HepG2 (cell line): Measurements from ENCODE around the gene DPEP3. TPM values are rescaled to one million over a fixed set of nuclear protein-coding genes. Genes with fewer than 3 reads are reported as not detected.

Experiments used
- HNF4G ChIP-seq, 2 experiments: sonication (generic) in 1 of 2; formaldehyde crosslinking in 1 of 2; IDR thresholded peaks; 2 replicates each; pipeline versions ENCODE4 v1.4.0 to v1.6.1; 2011 to 2020; ENCODE audit warnings: borderline replicate concordance in 2 of 2, low read depth in 2 of 2, mild to moderate bottlenecking in 2 of 2, low read length in 1 of 2, missing genetic modification reagents in 1 of 2, moderate library complexity in 1 of 2
- ISX ChIP-seq: sonication (generic); formaldehyde crosslinking; conservative IDR thresholded peaks from 2 replicates; pipeline ENCODE4 v1.5.0; 2020; ENCODE audit warnings: missing genetic modification reagents
- NFE2L2 ChIP-seq: fragments of 150-350 bp; IDR thresholded peaks from 2 replicates; pipeline ENCODE4 v1.6.1; 2014; ENCODE audit warnings: low read length
- PAF1 ChIP-seq: IDR thresholded peaks from 2 replicates; pipeline ENCODE4 v1.6.1; 2016; ENCODE audit warnings: missing genetic modification reagents, missing compliant biosample characterization
- SIX1 ChIP-seq: sonication (generic); formaldehyde crosslinking; IDR thresholded peaks from 2 replicates; pipeline ENCODE4 v1.4.0; 2020; ENCODE audit warnings: missing genetic modification reagents, borderline replicate concordance
- ZNF10 ChIP-seq: sonication (generic); formaldehyde crosslinking; IDR thresholded peaks from 2 replicates; pipeline ENCODE4 v1.4.0; 2020; ENCODE audit warnings: mild to moderate bottlenecking, low read depth, missing genetic modification reagents, borderline replicate concordance
- ZNF256 ChIP-seq: sonication (generic); formaldehyde crosslinking; conservative IDR thresholded peaks from 2 replicates; pipeline ENCODE4 v1.4.0; 2020; ENCODE audit warnings: missing genetic modification reagents
- ZNF629 ChIP-seq: sonication (generic); formaldehyde crosslinking; conservative IDR thresholded peaks from 2 replicates; pipeline ENCODE4 v1.5.0; 2020; ENCODE audit warnings: missing genetic modification reagents
- polyA plus RNA-seq, 8 experiments: library from polyadenylated mRNA; depleted of rRNA in 3 of 8; stranded (reverse) in 7 of 8; unstranded in 1 of 8; fragments of >200 nt; fragmentation: Illumina TruSeq in 4 of 8; extraction: Trizol in 4 of 8; gene quantifications; 2 replicates each; pipeline versions ENCODE4 v1.2.1 to v1.2.3, GENCODE V29; 2011 to 2016; ENCODE audit warnings: low read depth in 4 of 8, missing spikeins in 1 of 8, mixed read lengths in 1 of 8; ENCODE audit not compliant: insufficient read depth in 1 of 8
- total RNA-seq, 5 experiments: library from RNA; depleted of rRNA; stranded (reverse); fragments of >200 nt; fragmentation: Illumina TruSeq; extraction: Trizol; gene quantifications; 2 replicates each; pipeline ENCODE4 v1.2.3, GENCODE V29; 2016; ENCODE audit warnings: low read depth in 1 of 5
- TF ChIP-seq, protein P1 (sequence below): sonication (generic); formaldehyde crosslinking; IDR thresholded peaks from 2 replicates; pipeline ENCODE4 v1.5.1; 2020; ENCODE audit warnings: mild to moderate bottlenecking, missing genetic modification reagents, moderate library complexity
- TF ChIP-seq, protein P2 (sequence below): sonication (generic); formaldehyde crosslinking; IDR thresholded peaks from 2 replicates; pipeline ENCODE4 v1.8.0; 2022; ENCODE audit warnings: mild to moderate bottlenecking, missing genetic modification reagents
- TF ChIP-seq, protein P3 (sequence below): sonication (generic); formaldehyde crosslinking; IDR thresholded peaks from 2 replicates; pipeline ENCODE4 v1.4.0; 2020; ENCODE audit warnings: missing genetic modification reagents, mild to moderate bottlenecking, borderline replicate concordance

The DPEP3 gene
- total and polyA plus RNA-seq, 2 of the 13 experiments (the other 11 are each of a cell fraction or from before 2014, with no cell fraction given): not detected

DNA sequence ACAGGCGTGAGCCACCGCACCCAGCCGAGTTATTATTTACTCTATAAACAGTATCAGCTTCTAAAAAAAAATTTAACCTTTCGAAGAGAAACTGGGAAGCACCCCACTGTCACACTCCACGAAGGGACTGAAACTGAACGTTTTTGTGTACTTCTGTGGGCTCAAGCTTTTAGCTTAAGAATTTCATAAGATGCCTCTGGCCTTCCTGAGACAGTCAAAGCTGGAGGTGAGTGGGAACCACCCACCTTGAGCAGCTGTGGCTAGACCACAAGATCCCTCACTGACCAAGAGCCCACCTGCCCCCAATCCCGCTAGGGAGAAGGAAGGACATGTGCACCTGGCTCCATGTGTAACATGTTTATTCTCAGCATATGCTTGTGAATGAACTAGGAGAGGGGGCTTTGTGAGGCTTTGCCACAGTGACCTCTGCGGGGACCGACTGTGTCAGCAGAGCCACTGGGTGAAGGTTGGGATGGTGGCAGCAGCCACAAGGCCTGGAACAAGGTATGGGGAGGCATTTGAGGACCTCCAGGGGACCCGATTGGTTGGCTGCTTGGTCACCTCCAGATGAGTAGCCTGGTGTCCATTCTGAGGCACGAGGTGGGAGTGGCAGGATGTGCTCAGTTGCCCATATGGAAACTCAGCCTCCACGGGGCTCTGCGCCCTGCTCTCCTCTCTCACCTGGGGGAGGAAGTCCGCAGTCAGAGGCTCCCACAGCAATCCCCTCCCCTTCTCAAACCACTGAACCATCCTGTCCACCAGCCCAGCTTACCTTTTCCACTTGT lies 4.8 kb downstream of the DPEP3 start (continued):
- TF ChIP-seq, protein P1, sequence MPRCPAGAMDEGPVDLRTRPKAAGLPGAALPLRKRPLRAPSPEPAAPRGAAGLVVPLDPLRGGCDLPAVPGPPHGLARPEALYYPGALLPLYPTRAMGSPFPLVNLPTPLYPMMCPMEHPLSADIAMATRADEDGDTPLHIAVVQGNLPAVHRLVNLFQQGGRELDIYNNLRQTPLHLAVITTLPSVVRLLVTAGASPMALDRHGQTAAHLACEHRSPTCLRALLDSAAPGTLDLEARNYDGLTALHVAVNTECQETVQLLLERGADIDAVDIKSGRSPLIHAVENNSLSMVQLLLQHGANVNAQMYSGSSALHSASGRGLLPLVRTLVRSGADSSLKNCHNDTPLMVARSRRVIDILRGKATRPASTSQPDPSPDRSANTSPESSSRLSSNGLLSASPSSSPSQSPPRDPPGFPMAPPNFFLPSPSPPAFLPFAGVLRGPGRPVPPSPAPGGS (CRISPR knock-in tag): 0 out of 2 replicates have a peak, but pooled peaks have one; percentile 19
- TF ChIP-seq PAF1 (CRISPR knock-in tag): no peak
- TF ChIP-seq ZNF10 (CRISPR knock-in tag): no peak
- TF ChIP-seq, protein P2, sequence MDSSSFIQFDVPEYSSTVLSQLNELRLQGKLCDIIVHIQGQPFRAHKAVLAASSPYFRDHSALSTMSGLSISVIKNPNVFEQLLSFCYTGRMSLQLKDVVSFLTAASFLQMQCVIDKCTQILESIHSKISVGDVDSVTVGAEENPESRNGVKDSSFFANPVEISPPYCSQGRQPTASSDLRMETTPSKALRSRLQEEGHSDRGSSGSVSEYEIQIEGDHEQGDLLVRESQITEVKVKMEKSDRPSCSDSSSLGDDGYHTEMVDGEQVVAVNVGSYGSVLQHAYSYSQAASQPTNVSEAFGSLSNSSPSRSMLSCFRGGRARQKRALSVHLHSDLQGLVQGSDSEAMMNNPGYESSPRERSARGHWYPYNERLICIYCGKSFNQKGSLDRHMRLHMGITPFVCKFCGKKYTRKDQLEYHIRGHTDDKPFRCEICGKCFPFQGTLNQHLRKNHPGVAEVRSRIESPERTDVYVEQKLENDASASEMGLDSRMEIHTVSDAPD (CRISPR knock-in tag): no peak
- no peak for TF ChIP-seq ISX
- no peak for TF ChIP-seq HNF4G (IDR thresholded peaks at IDR 0.05; ENCODE audit: borderline replicate concordance, low read depth, low read length)
- TF ChIP-seq HNF4G (CRISPR knock-in tag; IDR thresholded peaks at IDR 0.05; ENCODE audit: borderline replicate concordance, low read depth): no peak
- TF ChIP-seq, protein P3, sequence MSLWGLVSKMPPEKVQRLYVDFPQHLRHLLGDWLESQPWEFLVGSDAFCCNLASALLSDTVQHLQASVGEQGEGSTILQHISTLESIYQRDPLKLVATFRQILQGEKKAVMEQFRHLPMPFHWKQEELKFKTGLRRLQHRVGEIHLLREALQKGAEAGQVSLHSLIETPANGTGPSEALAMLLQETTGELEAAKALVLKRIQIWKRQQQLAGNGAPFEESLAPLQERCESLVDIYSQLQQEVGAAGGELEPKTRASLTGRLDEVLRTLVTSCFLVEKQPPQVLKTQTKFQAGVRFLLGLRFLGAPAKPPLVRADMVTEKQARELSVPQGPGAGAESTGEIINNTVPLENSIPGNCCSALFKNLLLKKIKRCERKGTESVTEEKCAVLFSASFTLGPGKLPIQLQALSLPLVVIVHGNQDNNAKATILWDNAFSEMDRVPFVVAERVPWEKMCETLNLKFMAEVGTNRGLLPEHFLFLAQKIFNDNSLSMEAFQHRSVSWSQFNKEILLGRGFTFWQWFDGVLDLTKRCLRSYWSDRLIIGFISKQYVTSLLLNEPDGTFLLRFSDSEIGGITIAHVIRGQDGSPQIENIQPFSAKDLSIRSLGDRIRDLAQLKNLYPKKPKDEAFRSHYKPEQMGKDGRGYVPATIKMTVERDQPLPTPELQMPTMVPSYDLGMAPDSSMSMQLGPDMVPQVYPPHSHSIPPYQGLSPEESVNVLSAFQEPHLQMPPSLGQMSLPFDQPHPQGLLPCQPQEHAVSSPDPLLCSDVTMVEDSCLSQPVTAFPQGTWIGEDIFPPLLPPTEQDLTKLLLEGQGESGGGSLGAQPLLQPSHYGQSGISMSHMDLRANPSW (CRISPR knock-in tag): no peak
- TF ChIP-seq SIX1 (CRISPR knock-in tag): no peak
- no peak for TF ChIP-seq ZNF629 (CRISPR knock-in tag)
- no peak for TF ChIP-seq NFE2L2
- no peak for TF ChIP-seq ZNF256
